HK-2 (cell line): Measurements from ENCODE around the gene PHF20.
A peak's percentile ranks its signal among the peaks of the same experiment; 100 is the strongest.
"Not testable (repeated sequence)": the region's sequence is repeated elsewhere in the genome, so short reads cannot be mapped to it uniquely, and the experiment has no call there.

Source experiments
- DNase-seq: peaks from one replicate; pipeline ENCODE4 v3.0.0-alpha.2; 2018; ENCODE audit not compliant: unreplicated experiment

Gene PHF20

DNA sequence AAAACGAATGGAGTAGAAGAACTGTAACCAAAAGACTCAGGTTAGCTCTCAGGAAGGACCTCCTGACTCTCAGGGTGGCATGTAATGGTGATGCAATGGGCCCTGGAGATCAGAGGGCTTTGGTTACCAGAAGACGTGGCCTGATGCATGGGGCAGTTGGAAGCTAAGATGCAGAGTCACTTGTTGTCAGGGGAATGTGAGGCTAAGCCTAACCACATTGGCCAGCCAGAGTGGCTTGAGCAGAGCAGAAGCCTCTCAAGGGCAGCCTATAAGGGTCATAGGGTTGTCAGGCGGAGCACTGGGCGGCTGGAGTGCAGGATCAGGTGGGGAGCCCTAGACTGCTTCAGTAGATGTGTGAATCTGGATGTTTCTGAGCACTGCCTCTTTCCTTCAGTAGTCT, 202.4 kb downstream of the PHF20 start:
- no peak for DNase-seq

- DNase-seq: no peak
These were observed 204.0 kb downstream of the PHF20 start for GRCh38 chr20:35975576-35976373.

GRCh38 chr20:35978041-35978513, 206.3 kb downstream of the PHF20 start:
- DNase-seq: no peak

DNA sequence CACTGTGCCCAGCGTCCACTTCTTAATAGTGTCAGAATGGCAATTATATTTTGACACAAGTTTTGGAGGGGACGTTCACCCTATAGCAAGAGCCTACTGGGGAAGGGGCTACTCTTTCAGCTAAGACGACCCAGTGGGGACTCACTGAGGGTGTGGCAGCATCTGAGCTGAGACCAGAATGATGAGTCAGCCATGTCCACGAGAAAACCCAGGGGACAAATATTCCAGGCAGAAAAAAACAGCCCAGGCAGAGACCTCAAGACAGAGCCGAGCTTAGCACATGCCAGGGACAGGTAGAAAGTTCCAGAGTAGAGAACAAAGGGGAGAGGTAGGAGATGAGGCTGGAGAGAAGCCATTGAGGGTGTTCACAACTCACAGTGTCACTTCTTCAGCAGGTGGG, 207.7 kb downstream of the PHF20 start:
- no peak for DNase-seq

DNA sequence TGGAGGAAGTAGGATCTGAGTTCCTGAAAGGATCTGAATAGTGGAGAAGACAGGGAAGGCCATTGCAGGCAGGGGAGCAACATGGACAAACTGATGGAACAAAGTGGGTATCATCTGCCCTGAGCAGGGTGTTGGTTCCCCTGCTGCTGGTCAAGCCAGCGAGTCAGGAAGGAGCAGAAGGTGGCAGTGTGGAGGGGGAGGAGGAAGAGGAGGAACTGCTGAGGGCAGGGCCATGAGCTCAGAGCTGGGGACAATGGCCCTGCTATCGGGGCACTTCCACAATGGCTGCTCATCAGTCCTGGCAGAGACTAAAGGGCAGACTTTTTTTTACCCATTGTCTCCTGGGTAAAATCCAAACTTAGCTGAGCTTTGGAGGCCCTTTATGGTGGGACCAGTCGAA, 210.2 kb downstream of the PHF20 start:
- DNase-seq: no peak

- no peak for DNase-seq
These were observed 212.6 kb downstream of the PHF20 start for GRCh38 chr20:35984382-35984781.

- DNase-seq: no peak
These were observed 214.0 kb downstream of the PHF20 start for GRCh38 chr20:35985806-35986205.

GRCh38 chr20:35988910-35989463, 217.2 kb downstream of the PHF20 start:
- DNase-seq: no peak

- no peak for DNase-seq
These were observed 219.4 kb downstream of the PHF20 start for GRCh38 chr20:35991142-35991771.

GRCh38 chr20:35992713-35993335, 221.0 kb downstream of the PHF20 start:
- DNase-seq: peak; percentile 54

DNA sequence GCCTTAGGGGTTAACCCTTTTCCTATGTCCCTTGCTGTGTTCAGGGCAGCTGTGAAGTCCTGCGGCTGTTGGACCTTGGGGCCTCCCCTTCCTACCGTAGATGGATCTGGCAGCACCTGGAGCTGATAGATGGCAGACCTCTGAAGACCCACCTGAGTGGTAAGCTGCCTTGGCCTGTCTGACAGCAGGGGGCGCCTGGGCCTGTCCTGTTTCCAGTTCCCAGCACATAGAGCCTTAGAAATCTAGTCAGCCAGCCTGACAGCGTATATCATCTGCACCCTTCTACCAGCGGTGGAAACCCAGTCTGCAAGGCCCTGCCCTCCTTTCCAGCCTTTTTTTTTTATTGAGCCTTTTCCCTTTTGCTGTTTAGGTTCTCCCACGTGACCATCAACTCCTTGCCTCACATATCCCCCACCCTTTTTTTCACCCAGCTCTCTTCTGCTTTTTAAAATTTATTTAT, 223.2 kb downstream of the PHF20 start:
- DNase-seq: peak; percentile 89

GRCh38 chr20:35996492-35996891, 224.7 kb downstream of the PHF20 start:
- DNase-seq: not testable (repeated sequence)
